CD14-positive monocyte (primary cell): ENCODE measurements around the gene MTUS2. TPM values are rescaled to one million over a fixed set of nuclear protein-coding genes. Genes with fewer than 3 reads are reported as not detected.

ENCODE experiments used
- DNase-seq, 3 donors: peaks; one replicate each; pipeline ENCODE4 v3.0.0-alpha.2; 2011 to 2022
- H2AFZ ChIP-seq: 2 replicates; pipeline ENCODE4 v1.6.0; 2012; ENCODE audit warnings: mild to moderate bottlenecking, low read depth, low read length, inconsistent platforms; ENCODE audit not compliant: insufficient read depth, poor library complexity, severe bottlenecking
- H3K27ac ChIP-seq, 2 donors: 1 replicate in 1 of 2; 2 replicates in 1 of 2; pipeline ENCODE4 v1.5.1; 2012 to 2013; ENCODE audit warnings: low read length in 2 of 2, control low read depth in 1 of 2, inconsistent platforms in 1 of 2, low read depth in 1 of 2, mild to moderate bottlenecking in 1 of 2
- H3K27me3 ChIP-seq, 2 donors: one replicate each; pipeline versions ENCODE4 v1.6.0 to v1.6.1; 2011 to 2013; ENCODE audit warnings: low read length in 2 of 2; ENCODE audit not compliant: control insufficient read depth in 2 of 2, insufficient read depth in 2 of 2
- H3K36me3 ChIP-seq, 2 donors: replicated peaks in 1 of 2; 1 replicate in 1 of 2; 2 replicates in 1 of 2; pipeline versions ENCODE4 v1.5.1 to v1.6.1; 2012 to 2013; ENCODE audit warnings: low read length in 2 of 2, control low read depth in 1 of 2, inconsistent platforms in 1 of 2, mild to moderate bottlenecking in 1 of 2; ENCODE audit not compliant: insufficient read depth in 2 of 2, control insufficient read depth in 1 of 2
- H3K4me1 ChIP-seq, 2 donors: 1 replicate in 1 of 2; 2 replicates in 1 of 2; pipeline versions ENCODE4 v1.5.1 to v1.6.1; 2012 to 2013; ENCODE audit warnings: low read length in 2 of 2, control low read depth in 1 of 2, inconsistent platforms in 1 of 2, mild to moderate bottlenecking in 1 of 2, moderate library complexity in 1 of 2; ENCODE audit not compliant: insufficient read depth in 2 of 2, control insufficient read depth in 1 of 2
- H3K4me2 ChIP-seq: replicated peaks from 2 replicates; pipeline ENCODE3; 2012; ENCODE audit warnings: low read length, moderate library complexity, mild to moderate bottlenecking; ENCODE audit not compliant: poor library complexity, severe bottlenecking; ENCODE audit errors: extremely low read depth
- H3K4me3 ChIP-seq, 3 experiments: fragments of 200-600 bp in 1 of 3; sonication (generic) in 1 of 3; replicated peaks in 1 of 3; 1 replicate in 2 of 3; 2 replicates in 1 of 3; pipeline ENCODE4 v1.5.1; 2011 to 2013; ENCODE audit warnings: low read length in 3 of 3, mild to moderate bottlenecking in 3 of 3, control low read depth in 2 of 3, low read depth in 2 of 3, inconsistent platforms in 1 of 3, moderate library complexity in 1 of 3
- H3K79me2 ChIP-seq: 2 replicates; pipeline ENCODE4 v1.6.0; 2012; ENCODE audit warnings: mild to moderate bottlenecking, control low read depth, inconsistent platforms, low read length, moderate library complexity; ENCODE audit not compliant: insufficient read depth
- H3K9ac ChIP-seq: 2 replicates; pipeline ENCODE4 v1.6.0; 2017; ENCODE audit warnings: low read length, mild to moderate bottlenecking; ENCODE audit not compliant: insufficient read depth, poor library complexity, severe bottlenecking
- H3K9me3 ChIP-seq, 2 donors: replicated peaks in 1 of 2; 1 replicate in 1 of 2; 2 replicates in 1 of 2; pipeline versions ENCODE4 v1.5.1 to v1.6.1; 2012 to 2013; ENCODE audit warnings: low read length in 2 of 2, control low read depth in 1 of 2; ENCODE audit not compliant: control insufficient read depth in 1 of 2, insufficient read depth in 1 of 2
- H4K20me1 ChIP-seq: 2 replicates; pipeline ENCODE4 v1.6.0; 2012; ENCODE audit warnings: mild to moderate bottlenecking, low read length, control low read depth, moderate library complexity; ENCODE audit not compliant: insufficient read depth
- H3K27ac Mint-ChIP-seq, 7 donors: one replicate each; pipeline ENCODE4 v1.8.0; 2020; ENCODE audit warnings: mild to moderate bottlenecking in 7 of 7, mixed read lengths in 7 of 7, moderate library complexity in 6 of 7, inconsistent platforms in 2 of 7
- H3K27me3 Mint-ChIP-seq, 3 donors: one replicate each; pipeline ENCODE4 v1.8.0; 2021 to 2022; ENCODE audit warnings: low read depth in 3 of 3, mild to moderate bottlenecking in 3 of 3, mixed read lengths in 3 of 3, moderate library complexity in 3 of 3, inconsistent platforms in 1 of 3
- H3K36me3 Mint-ChIP-seq, 2 donors: one replicate each; pipeline ENCODE4 v1.8.0; 2020; ENCODE audit warnings: mixed read lengths in 2 of 2, inconsistent platforms in 1 of 2, mild to moderate bottlenecking in 1 of 2
- H3K4me1 Mint-ChIP-seq: one replicate; pipeline ENCODE4 v1.8.0; 2020; ENCODE audit warnings: mild to moderate bottlenecking, mixed read lengths
- H3K4me3 Mint-ChIP-seq, 2 donors: one replicate each; pipeline ENCODE4 v1.8.0; 2020; ENCODE audit warnings: mild to moderate bottlenecking in 2 of 2, mixed read lengths in 2 of 2, moderate library complexity in 1 of 2
- H3K9me3 Mint-ChIP-seq, 7 donors: one replicate each; pipeline ENCODE4 v1.8.0; 2020 to 2022; ENCODE audit warnings: mixed read lengths in 7 of 7, mild to moderate bottlenecking in 6 of 7, moderate library complexity in 6 of 7, inconsistent platforms in 2 of 7
- WGBS: methylation state at CpG from one replicate; pipeline ENCODE4 v1.1.5; 2013; ENCODE audit warnings: missing lambda C conversion rate; ENCODE audit not compliant: insufficient coverage; 5-methylcytosine and 5-hydroxymethylcytosine counted together
- intact Hi-C, 2 donors: fragments of 100-400 bp; cut with micrococcal nuclease; formaldehyde crosslinking; loops; one replicate each; pipeline versions ENCODE4 v1.15.0 to v1.15.1; 2023
- polyA plus RNA-seq, 3 donors: library from polyadenylated mRNA; depleted of rRNA in 1 of 3; unstranded in 2 of 3; stranded (reverse) in 1 of 3; fragments of 300-500 nt in 2 of 3; fragments of >200 nt in 1 of 3; fragmentation: Illumina TruSeq in 2 of 3; gene quantifications; 1 replicate in 2 of 3; 2 replicates in 1 of 3; pipeline ENCODE4 v1.2.3, GENCODE V29; 2012 to 2021
- TF ChIP-seq, protein P1 (sequence below): fragments of 200-600 bp; IDR thresholded peaks from one replicate; pipeline ENCODE4 v1.8.0; 2022; ENCODE audit warnings: antibody characterized with exemption, mild to moderate bottlenecking

MTUS2 gene
- polyA plus RNA-seq, 3 donors = 0.04 TPM; not detected in 2

- Mint-ChIP-seq H3K27ac (no peak overlapping the region), H3K27me3 (peaks cover under 1 to 5% (median 4%) of the 10 kb centered on the region in 3 donors), H3K4me1 (peaks cover 3% of the 10 kb centered on the region), H3K36me3 (no peaks in the 10 kb centered on the region), H3K4me3 (no peak overlapping the region), H3K9me3 (peaks cover 0 to 2% (median 0%) of the 10 kb centered on the region in 7 donors)
- no peaks in the 10 kb centered on the region for H4K20me1 ChIP-seq
- no peaks in the 10 kb centered on the region for H3K36me3 ChIP-seq
- H3K4me3 ChIP-seq = no peak overlapping the region
- no peak overlapping the region for H3K27ac ChIP-seq
- H3K4me1 ChIP-seq = peaks cover 0 to 9% of the 10 kb centered on the region in 2 donors
- intact Hi-C loops = no loop called here
- no peaks in the 10 kb centered on the region for H3K27me3 ChIP-seq
- no peak for DNase-seq
- H3K9me3 ChIP-seq = no peaks in the 10 kb centered on the region
- TF ChIP-seq, protein P1, sequence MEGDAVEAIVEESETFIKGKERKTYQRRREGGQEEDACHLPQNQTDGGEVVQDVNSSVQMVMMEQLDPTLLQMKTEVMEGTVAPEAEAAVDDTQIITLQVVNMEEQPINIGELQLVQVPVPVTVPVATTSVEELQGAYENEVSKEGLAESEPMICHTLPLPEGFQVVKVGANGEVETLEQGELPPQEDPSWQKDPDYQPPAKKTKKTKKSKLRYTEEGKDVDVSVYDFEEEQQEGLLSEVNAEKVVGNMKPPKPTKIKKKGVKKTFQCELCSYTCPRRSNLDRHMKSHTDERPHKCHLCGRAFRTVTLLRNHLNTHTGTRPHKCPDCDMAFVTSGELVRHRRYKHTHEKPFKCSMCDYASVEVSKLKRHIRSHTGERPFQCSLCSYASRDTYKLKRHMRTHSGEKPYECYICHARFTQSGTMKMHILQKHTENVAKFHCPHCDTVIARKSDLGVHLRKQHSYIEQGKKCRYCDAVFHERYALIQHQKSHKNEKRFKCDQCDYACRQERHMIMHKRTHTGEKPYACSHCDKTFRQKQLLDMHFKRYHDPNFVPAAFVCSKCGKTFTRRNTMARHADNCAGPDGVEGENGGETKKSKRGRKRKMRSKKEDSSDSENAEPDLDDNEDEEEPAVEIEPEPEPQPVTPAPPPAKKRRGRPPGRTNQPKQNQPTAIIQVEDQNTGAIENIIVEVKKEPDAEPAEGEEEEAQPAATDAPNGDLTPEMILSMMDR = no peak
- no peak overlapping the region for H2AFZ ChIP-seq
- no peaks in the 10 kb centered on the region for H3K79me2 ChIP-seq
- 74% methylated on average over 2 of the region's 5 CpGs for WGBS
- H3K4me2 ChIP-seq = no peak overlapping the region
- H3K9ac ChIP-seq = no peak overlapping the region
Measured at GRCh38 chr13:29441306-29441705, 621.2 kb downstream of the MTUS2 start.

- TF ChIP-seq, protein P1 = no peak
- H3K4me1 ChIP-seq = peaks cover 0 to 7% of the 10 kb centered on the region in 2 donors
- no peak overlapping the region for H3K9ac ChIP-seq
- H3K4me1 Mint-ChIP-seq = peaks cover 6% of the 10 kb centered on the region
- intact Hi-C loops = no loop called here
- H3K4me3 ChIP-seq = no peak overlapping the region
- no peaks in the 10 kb centered on the region for H3K79me2 ChIP-seq
- no peak overlapping the region for H3K4me3 Mint-ChIP-seq
- H3K4me2 ChIP-seq = no peak overlapping the region
- H3K27ac ChIP-seq = no peak overlapping the region
- peaks cover 0 to 2% (median 0%) of the 10 kb centered on the region in 7 donors for H3K9me3 Mint-ChIP-seq
- H4K20me1 ChIP-seq = no peaks in the 10 kb centered on the region
- H3K9me3 ChIP-seq = no peaks in the 10 kb centered on the region
- peaks cover 0 to 5% (median 4%) of the 10 kb centered on the region in 3 donors for H3K27me3 Mint-ChIP-seq
- H3K27ac Mint-ChIP-seq = no peak overlapping the region
- no peaks in the 10 kb centered on the region for H3K27me3 ChIP-seq
- H3K36me3 Mint-ChIP-seq = no peaks in the 10 kb centered on the region
- no peak overlapping the region for H2AFZ ChIP-seq
- WGBS = no CpG with 5 or more reads among the region's 3 CpGs
- H3K36me3 ChIP-seq = no peaks in the 10 kb centered on the region
- no peak for DNase-seq
Measured at GRCh38 chr13:29446016-29446415, 625.9 kb downstream of the MTUS2 start.
